PC-3 (cell line): ENCODE data around the gene CMA1.

Experiments
- EZH2 ChIP-seq: fragments of 300-600 bp; sonication (generic); IDR thresholded peaks from one replicate; pipeline ENCODE4 v1.6.1; 2017; ENCODE audit warnings: antibody characterized with exemption, mild to moderate bottlenecking, low read length; ENCODE audit not compliant: unreplicated experiment
- EZH2phosphoT487 ChIP-seq: fragments of 300-600 bp; sonication (generic); IDR thresholded peaks from 2 replicates; pipeline ENCODE4 v1.6.1; 2018; ENCODE audit warnings: mild to moderate bottlenecking, antibody characterized with exemption, low read length, borderline replicate concordance
- TF ChIP-seq, protein P1 (sequence below): fragments of 300-600 bp; sonication (generic); conservative IDR thresholded peaks from 2 replicates; pipeline ENCODE4 v1.5.1; 2017; ENCODE audit warnings: antibody characterized with exemption, low read depth, mild to moderate bottlenecking, low read length

DNA sequence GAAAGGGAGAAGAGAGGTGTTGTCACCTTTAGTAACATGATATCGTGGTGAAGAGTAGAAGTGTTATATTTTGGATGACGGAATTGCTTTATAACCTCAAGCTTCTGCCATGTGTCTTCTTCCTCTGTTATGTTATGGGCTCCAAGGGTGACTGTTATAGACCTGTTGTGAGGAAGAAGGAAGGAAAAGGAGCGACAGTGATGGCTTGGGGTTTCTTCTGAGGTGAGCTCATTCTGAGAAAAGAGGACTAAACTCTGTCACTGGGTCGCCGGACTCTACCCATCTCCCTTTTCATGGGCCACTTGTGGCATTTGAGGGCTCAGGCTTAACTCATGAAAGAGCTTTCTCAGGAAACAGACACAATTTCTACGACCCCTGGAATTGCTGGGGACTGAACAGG, 1.6 kb downstream of the CMA1 start:
- TF ChIP-seq EZH2 (no peak), EZH2phosphoT487 (no peak)
- TF ChIP-seq, protein P1, sequence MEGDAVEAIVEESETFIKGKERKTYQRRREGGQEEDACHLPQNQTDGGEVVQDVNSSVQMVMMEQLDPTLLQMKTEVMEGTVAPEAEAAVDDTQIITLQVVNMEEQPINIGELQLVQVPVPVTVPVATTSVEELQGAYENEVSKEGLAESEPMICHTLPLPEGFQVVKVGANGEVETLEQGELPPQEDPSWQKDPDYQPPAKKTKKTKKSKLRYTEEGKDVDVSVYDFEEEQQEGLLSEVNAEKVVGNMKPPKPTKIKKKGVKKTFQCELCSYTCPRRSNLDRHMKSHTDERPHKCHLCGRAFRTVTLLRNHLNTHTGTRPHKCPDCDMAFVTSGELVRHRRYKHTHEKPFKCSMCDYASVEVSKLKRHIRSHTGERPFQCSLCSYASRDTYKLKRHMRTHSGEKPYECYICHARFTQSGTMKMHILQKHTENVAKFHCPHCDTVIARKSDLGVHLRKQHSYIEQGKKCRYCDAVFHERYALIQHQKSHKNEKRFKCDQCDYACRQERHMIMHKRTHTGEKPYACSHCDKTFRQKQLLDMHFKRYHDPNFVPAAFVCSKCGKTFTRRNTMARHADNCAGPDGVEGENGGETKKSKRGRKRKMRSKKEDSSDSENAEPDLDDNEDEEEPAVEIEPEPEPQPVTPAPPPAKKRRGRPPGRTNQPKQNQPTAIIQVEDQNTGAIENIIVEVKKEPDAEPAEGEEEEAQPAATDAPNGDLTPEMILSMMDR: no peak
